GM21515 (cell line): ENCODE results near the gene PPP3CA.
"Not testable (repeated sequence)": the region's sequence is repeated elsewhere in the genome, so short reads cannot be mapped to it uniquely, and the experiment has no call there.

Experiments used
- ATAC-seq: cut with Tn5 transposase; IDR thresholded peaks from one replicate; pipeline ENCODE4 v1.9.1; 2021; ENCODE audit not compliant: unreplicated experiment

Gene PPP3CA

DNA sequence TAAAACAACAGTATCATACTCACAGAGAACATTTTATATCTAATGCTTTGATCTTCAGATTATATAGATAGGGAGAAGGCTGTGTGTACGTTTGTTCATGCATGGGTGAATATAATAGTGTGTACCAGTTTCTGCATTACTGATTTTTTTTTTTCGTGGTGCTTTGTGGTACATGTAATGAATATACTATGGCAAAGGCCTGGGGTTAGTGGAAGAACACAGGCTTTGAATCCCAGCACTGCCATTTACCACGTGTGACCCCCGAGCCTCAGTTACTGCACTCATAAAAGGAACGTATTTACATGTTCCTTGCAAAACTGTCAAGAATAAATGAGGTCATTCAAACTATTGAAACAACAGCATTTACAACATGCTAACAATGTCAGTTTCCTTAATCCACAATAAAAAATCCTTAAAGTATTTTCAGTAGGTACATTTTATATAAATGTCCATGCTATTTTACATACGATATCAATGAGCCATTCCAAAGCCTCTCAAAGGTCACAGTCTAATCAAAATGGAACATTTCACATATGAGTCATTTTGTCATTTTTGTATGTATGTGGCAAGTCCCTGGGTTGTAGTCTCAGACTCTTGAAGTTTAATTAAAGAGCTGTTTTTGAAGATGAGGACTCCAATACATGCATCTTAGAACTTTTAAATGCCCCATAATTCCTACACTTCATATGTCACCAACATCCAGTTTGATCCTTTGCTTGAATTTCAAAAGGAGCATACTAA is 242.8 kb downstream of the PPP3CA start:
- ATAC-seq: no peak

DNA sequence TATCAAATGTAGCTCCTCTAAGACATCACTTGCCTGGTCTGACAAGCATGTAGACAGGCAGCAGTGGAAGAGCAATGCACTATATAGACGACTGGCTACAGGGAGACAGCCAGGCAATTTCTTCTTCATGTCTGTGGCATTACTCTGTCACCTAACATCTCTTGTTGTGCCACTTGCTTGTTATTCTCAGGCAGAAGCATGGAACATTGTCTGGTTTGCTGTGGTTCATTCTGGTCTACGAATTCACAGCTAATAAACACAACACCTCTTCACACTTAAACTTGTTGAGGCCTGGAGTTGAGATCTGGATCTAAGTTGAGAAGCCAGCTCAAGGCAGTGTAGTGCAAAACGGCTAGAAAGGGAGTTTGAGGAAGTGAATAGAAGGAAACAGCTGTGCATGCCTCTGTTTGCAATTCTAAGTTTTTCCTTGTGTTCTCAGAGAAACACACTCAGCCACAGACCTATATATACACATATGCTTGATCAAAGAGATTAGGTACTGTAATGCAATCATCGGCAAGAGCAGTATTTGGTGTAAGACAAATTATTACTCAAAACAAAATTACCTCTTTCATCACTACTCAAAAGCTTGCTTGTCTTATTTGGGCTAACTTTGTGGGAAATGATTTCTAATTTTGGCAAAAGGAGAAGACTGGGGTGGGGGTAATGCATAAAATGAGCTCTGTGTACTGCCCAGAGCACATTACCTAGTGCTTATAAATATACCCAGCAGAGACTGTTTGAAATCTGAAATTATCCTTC is 243.8 kb downstream of the PPP3CA start:
- peak; percentile 94 for ATAC-seq

DNA sequence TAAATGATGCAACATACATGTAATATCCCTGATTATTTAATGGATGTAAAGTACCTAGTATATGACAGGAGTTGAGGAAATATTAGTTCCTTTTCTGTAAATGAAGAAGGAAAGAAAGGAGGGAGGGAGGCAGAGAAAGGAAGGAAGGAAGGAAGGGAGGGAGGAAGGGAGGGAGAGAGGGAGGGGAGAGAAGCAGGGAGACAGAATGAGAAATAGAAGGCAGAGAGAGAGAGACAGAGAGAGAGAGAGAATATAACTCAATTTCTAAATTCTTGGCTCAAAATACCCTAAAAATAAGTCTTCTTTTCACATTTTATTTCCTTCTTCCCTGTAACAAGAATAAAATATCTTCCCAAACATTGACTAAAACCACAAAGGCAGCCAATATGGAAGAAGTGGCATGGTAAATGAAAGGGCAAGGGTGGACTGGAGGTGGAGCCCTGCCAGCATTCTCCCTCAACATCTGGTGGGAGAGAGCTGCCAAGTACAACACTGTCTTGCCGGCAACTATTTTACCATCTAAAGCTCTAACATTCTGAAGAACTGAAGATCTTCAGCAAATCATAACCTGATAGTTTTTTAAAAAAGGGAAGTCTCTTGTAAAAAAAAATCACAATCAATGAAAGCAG is 245.1 kb downstream of the PPP3CA start:
- no peak for ATAC-seq

DNA sequence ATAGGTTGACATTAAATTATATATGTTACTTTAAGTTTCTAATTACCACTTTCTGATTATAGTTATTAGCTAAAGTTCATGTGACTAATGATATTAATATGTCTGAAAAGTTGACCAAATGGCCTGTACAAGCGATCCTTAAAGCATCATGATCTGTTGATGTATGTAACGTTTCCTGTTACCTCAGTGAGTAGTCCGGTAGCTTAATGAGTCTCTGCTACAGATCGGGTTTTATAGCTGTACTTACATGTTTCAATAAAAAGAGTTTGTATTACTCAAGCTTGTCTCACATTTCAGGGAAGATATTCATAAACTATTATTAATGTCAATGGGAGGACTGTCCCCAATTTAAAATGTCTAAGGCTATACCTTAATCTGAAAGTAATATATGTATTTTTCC is 246.3 kb downstream of the PPP3CA start:
- no peak for ATAC-seq

DNA sequence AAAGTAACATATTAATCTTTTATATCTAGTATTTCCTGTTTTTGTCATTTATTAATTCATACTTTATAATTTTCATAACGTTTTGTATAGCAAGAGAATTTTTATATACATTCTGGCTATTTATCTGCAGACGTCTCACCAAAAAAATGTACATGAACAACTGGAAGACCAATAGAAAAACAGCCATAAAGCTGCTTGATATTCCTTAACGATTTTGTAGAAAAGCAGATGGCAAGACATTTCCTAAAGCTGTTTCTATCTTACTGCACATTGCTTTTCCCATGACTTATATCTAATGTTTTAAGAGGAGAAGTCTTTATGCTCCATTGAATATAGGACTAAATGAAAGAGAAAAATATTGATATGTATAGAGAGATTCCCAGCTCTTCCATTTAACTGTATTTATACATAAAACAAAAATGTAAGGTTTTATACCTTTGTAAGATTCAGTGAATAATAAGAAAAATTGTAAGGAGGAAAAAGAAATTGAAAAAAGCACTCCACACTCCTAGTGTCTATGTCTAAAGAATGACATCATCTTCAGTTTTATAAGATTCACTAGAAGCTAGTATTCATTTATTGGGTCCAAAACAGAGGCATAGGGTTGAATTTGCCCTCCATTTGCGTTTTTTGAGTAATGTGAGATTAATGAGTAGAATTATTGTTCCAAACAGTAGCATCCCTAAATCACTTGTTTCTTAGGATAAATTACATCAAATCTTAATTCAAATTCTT is 248.5 kb downstream of the PPP3CA start:
- ATAC-seq: no peak

DNA sequence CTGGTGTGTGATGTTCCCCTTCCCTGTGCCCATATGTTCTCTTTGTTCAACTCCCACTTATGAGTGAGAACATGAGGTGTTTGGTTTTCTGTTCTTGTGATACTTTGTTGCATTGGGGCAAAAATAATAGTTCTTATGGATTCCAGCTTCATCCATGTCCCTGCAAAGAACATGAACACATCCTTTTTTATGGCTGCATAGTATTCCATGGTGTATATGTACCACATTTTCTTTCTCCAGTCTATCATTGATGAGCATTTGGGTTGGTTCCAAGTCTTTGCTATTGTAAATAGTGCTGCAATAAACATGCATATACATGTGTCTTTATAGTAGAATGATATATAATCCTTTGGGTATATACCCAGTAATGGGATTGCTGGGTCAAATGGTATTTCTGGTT is 254.7 kb downstream of the PPP3CA start:
- ATAC-seq: not testable (repeated sequence)

DNA sequence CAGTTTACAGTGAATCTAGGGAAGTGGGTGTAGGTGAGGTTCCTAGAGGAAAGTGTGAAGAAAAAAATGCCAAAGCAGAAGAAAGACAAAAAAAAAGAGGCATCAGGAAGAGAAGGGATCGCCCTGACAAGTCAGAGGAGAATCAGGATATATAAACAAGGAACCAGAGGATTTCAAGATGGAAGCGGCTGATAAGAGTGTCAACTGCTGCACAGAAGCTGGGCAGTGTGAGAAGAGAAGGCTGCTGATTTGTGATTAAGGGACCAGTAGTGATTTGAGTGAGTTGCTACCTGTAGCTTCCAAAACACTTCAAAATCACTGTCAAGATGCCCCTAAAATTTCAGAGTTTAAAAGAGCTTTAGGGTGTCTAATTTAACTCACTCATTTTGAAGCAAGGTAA is 258.2 kb downstream of the PPP3CA start:
- no peak for ATAC-seq

- ATAC-seq: no peak
These were observed 260.3 kb downstream of the PPP3CA start for GRCh38 chr4:101086801-101087586.

DNA sequence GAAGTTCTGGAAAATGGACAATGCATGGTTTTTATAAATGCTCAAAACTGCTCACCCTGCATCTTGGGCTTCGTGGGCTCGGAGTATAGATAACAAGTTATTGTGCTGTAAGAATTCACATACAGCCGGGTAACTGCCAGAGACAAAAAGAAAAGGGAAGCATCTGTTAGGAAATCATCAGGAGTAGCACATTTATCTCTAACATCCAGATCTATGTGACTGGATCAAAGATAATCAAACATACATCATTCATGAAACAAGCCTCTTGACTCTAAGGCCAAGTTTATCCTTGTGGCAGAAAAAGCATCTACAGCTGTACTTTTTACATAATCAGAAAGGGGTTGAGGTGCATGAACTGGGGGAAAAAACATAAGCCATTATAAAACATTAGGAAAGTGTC is 264.2 kb downstream of the PPP3CA start:
- no peak for ATAC-seq

DNA sequence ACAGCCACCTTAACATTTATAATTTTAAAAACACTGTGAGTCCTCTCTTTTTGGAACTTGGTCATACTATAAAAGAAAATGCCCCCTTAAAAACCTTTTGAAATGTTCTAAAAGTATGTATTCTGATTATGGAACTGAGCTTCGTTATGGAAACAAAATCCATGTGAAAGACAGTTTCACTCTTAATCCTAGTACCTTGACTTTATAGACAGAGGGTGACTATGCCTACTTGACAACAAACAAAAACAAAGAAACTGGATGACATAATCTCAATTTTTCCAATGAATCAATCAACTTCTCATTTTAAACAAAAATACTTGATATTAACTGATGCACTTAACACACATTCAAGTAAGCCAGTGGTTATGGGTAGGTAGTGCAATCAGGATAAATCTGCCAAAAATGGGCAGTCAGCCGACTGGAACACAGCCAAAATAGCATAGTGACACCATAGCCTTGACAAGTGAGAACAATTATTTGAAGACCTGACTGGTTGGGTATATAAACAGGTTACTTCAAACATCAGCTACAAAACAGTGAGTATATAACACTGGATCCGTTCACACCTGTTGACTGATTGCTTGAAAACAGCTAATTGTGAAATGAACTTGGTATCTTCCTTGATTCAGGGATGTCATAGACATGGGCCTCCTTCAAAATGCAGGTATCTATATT is 265.5 kb downstream of the PPP3CA start:
- ATAC-seq: no peak

DNA sequence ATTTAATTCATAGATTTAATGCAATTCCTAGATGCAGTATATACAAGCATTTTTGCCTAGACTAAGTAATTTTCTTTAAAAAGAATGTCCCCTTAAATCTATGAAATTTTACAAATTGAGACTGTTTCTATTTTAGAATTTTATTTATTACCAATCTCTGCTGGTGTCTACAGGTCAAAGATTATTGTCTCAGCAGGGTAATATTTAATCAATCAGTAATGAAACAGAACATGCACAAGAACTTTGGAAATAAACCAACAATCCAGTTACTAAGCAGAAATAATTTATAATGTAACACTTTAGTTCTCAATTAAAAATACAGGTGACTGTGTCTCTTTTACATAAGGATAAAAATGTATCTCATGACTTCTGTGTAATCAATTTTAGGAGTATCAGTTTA is 266.2 kb downstream of the PPP3CA start:
- ATAC-seq: no peak

- no peak for ATAC-seq
These were observed 268.4 kb downstream of the PPP3CA start for GRCh38 chr4:101078950-101079349.

DNA sequence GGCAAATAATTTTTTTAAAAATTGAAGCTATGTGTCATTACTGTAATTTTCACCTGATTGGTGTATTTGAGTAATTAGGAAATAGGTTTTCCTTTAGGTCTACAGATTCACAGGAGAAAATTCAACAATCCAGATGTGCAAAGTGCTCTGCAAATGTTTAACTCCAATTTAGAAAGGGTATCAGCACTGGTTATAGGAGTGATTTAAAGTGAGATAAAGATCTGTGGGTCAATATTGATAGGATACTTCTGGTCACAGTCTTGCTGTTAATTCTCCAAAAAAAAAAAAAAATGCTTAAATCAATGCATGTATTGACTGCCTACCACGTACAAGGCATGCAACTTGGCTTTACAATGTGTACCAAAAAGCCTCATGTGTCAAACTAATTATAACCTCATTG is 271.3 kb downstream of the PPP3CA start:
- no peak for ATAC-seq

DNA sequence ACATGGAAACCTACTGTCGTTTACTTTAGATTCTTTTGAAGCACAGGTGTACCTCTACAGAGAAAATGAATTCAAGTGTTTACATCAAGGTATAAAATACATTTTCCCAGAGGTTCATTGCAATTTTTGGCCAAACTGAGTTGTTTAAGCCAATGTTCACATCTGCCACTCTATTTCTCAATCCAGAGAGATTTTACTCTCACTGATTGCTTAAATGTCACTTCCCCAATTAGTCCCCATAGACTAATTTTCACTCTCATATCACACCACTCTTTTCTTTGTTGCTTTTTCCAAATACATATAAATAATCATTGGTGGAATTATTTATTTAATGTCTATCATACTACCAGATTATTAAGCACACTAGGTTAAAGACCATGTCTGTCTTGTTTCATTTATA is 271.8 kb downstream of the PPP3CA start:
- ATAC-seq: no peak

DNA sequence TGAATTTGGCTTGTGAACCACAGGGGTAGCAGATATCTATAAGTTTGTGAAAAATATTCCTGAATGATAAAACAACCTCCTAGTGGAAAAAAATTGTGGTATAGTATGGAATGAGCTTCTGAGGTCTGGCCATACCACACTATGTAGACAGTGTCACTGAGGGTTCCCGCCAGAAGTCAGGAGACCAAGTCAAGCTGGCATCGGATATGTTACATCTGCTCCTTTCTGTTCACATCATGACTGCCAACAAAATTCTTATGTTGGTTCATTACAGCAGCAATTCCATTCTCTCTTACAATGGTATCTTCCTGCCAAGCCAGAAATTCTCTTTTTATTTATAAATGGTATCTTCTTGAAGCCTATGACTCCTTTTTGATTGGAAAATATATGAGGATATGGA is 273.0 kb downstream of the PPP3CA start:
- no peak for ATAC-seq

DNA sequence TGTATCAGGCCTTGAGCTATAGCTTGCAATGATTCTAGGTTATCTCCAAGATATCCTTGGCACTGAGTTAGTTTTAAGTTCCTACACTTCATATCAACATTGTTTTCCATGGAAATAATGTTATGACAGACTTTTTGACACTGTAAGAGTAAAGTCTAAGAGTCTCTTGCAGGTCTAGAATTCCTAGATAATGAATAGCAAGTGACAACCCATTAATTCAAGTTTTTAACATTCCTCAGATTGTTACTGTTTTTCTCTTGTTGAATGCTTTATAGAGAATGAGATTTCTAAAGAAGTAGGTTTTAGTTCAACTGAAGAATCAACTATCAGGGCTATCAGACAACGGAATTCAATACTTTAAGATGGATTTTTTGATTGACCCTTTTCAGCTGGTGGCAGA is 276.1 kb downstream of the PPP3CA start:
- no peak for ATAC-seq

GRCh38 chr4:101068115-101068514 is 279.2 kb downstream of the PPP3CA start:
- no peak for ATAC-seq

DNA sequence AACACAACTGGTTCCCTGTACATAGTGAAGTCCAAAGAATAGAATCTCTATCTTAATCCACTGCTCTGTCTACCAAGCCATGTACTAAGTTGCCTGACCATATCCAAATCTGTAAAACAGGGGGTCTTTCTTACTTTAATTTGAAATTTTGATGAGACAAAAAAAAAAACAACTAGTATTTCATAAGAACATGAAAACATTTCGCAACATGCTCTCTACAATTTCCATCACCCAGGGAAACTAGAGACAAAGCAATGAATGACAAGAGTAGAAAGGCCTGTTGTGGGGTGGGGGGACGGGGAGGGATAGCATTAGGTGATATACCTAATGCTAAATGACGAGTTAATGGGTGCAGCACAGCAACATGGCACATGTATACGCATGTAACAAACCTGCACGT is 279.9 kb downstream of the PPP3CA start:
- ATAC-seq: no peak

DNA sequence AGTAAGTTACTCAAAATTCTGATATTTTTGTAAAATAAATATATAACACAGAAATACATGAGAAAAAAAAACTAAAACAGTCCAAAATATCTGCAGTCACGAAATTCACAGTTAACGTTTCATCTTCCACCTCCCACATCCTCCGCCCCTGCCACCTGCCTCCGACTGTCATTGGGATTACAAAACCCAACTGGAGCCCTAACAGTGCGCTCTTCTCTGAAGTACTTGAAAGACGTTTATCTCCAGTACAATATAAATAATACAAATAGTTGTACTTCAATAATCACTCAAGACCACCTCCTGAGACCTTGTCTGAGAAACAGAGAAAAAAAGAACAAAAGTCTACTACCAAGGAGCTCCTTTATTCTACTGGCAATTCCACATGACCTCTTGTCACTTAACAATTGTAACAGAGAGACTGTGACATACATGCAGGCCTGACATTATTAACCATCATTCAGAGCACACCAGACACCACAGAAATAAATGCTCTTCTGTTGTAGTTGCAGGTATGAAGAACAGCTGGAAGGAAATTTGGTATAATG is 280.6 kb downstream of the PPP3CA start:
- no peak for ATAC-seq

GRCh38 chr4:101065935-101066485 is 281.3 kb downstream of the PPP3CA start:
- ATAC-seq: no peak
